SH-SY5Y (cell line): ENCODE measurements around the gene PROX1.
A peak's percentile ranks its signal among the peaks of the same experiment; 100 is the strongest.

Experiments
- GATA2 ChIP-seq: IDR thresholded peaks from 2 replicates; pipeline ENCODE4 v1.6.1; 2011; ENCODE audit warnings: mild to moderate bottlenecking, low read depth, low read length
- GATA3 ChIP-seq: IDR thresholded peaks from 2 replicates; pipeline ENCODE4 v1.6.1; 2011; ENCODE audit warnings: low read depth, mild to moderate bottlenecking, low read length, moderate library complexity

DNA sequence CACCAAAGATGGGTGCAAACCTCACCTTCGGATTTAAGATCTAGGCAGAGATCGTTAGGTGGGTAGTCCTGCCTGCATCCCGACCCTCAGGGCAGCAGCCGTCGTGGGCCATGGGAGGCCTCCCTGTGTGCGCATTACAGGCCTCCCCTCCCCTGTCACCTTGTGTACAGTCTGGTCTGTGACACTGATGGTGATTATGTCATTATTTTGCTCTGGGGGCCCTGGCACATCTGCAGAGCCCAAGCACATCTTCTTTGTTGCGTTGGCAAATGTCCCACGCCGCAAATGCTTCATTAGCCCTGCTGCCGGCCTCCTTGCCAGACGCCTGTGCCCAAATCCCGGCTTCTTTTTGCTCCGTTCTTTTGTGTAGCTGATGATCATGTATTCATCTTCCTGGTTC is 31.7 kb downstream of the PROX1 start:
- TF ChIP-seq GATA2, result peak; percentile 76; the same call in 1 of the 2 replicates
- no peak for TF ChIP-seq GATA3
